IPS-15b (cell line): ENCODE data around the gene ADAM29.

ENCODE experiments used
- H3K27me3 ChIP-seq: one replicate; pipeline ENCODE4 v1.6.1; 2013; ENCODE audit warnings: low read length; ENCODE audit not compliant: control insufficient read depth, insufficient read depth
- H3K36me3 ChIP-seq: one replicate; pipeline ENCODE4 v1.6.1; 2013; ENCODE audit warnings: low read length; ENCODE audit not compliant: control insufficient read depth, insufficient read depth
- H3K4me1 ChIP-seq: one replicate; pipeline ENCODE4 v1.6.1; 2013; ENCODE audit warnings: mild to moderate bottlenecking, low read length; ENCODE audit not compliant: control insufficient read depth, insufficient read depth
- H3K4me3 ChIP-seq: one replicate; pipeline ENCODE4 v1.5.1; 2013; ENCODE audit warnings: low read depth, low read length
- H3K9ac ChIP-seq: one replicate; pipeline ENCODE4 v1.6.1; 2013; ENCODE audit warnings: low read depth, mild to moderate bottlenecking, low read length
- H3K9me3 ChIP-seq: one replicate; pipeline ENCODE4 v1.6.1; 2013; ENCODE audit warnings: mild to moderate bottlenecking, low read length; ENCODE audit not compliant: control insufficient read depth, insufficient read depth

The ADAM29 gene

GRCh38 chr4:174919886-174920423 is 1.8 kb downstream of the ADAM29 start:
- no peaks in the 10 kb centered on the region for H3K36me3 ChIP-seq
- H3K27me3 ChIP-seq = no peaks in the 10 kb centered on the region
- H3K4me3 ChIP-seq = no peak overlapping the region
- no peaks in the 10 kb centered on the region for H3K9me3 ChIP-seq
- H3K4me1 ChIP-seq = no peaks in the 10 kb centered on the region
- H3K9ac ChIP-seq = no peak overlapping the region

GRCh38 chr4:174926958-174927357 is 8.8 kb downstream of the ADAM29 start:
- no peak overlapping the region for H3K4me3 ChIP-seq
- no peaks in the 10 kb centered on the region for H3K27me3 ChIP-seq
- no peak overlapping the region for H3K9ac ChIP-seq
- H3K9me3 ChIP-seq = no peaks in the 10 kb centered on the region
- H3K36me3 ChIP-seq = no peaks in the 10 kb centered on the region
- peaks cover 3% of the 10 kb centered on the region for H3K4me1 ChIP-seq

- Histone ChIP-seq H3K4me3 (no peak overlapping the region), H3K9ac (no peak overlapping the region), H3K27me3 (no peaks in the 10 kb centered on the region), H3K36me3 (no peaks in the 10 kb centered on the region), H3K4me1 (peaks cover 3% of the 10 kb centered on the region), H3K9me3 (no peaks in the 10 kb centered on the region)
These were observed 10.0 kb downstream of the ADAM29 start for GRCh38 chr4:174928174-174928573.

GRCh38 chr4:174928575-174929253 is 10.6 kb downstream of the ADAM29 start:
- no peak overlapping the region for H3K4me3 ChIP-seq
- H3K36me3 ChIP-seq = no peaks in the 10 kb centered on the region
- H3K27me3 ChIP-seq = no peaks in the 10 kb centered on the region
- H3K4me1 ChIP-seq = peaks cover 3% of the 10 kb centered on the region
- H3K9me3 ChIP-seq = no peaks in the 10 kb centered on the region
- no peak overlapping the region for H3K9ac ChIP-seq

GRCh38 chr4:174929346-174929745 is 11.2 kb downstream of the ADAM29 start:
- H3K9me3 ChIP-seq = no peaks in the 10 kb centered on the region
- no peaks in the 10 kb centered on the region for H3K27me3 ChIP-seq
- H3K9ac ChIP-seq = no peak overlapping the region
- no peaks in the 10 kb centered on the region for H3K36me3 ChIP-seq
- H3K4me1 ChIP-seq = peaks cover 3% of the 10 kb centered on the region
- H3K4me3 ChIP-seq = no peak overlapping the region

GRCh38 chr4:174930895-174931294 is 12.7 kb downstream of the ADAM29 start:
- H3K4me1 ChIP-seq = peaks cover 3% of the 10 kb centered on the region
- H3K9ac ChIP-seq = no peak overlapping the region
- H3K4me3 ChIP-seq = no peak overlapping the region
- H3K27me3 ChIP-seq = no peaks in the 10 kb centered on the region
- H3K36me3 ChIP-seq = no peaks in the 10 kb centered on the region
- no peaks in the 10 kb centered on the region for H3K9me3 ChIP-seq

GRCh38 chr4:174933083-174933482 is 14.9 kb downstream of the ADAM29 start:
- Histone ChIP-seq H3K36me3 (no peaks in the 10 kb centered on the region), H3K9me3 (no peaks in the 10 kb centered on the region), H3K9ac (no peak overlapping the region), H3K4me1 (peaks cover 3% of the 10 kb centered on the region), H3K4me3 (no peak overlapping the region), H3K27me3 (no peaks in the 10 kb centered on the region)

- no peaks in the 10 kb centered on the region for H3K36me3 ChIP-seq
- no peaks in the 10 kb centered on the region for H3K4me1 ChIP-seq
- H3K9ac ChIP-seq = no peak overlapping the region
- no peak overlapping the region for H3K4me3 ChIP-seq
- no peaks in the 10 kb centered on the region for H3K27me3 ChIP-seq
- no peaks in the 10 kb centered on the region for H3K9me3 ChIP-seq
These were observed 16.2 kb downstream of the ADAM29 start for GRCh38 chr4:174934360-174934759.

- Histone ChIP-seq H3K4me1 (no peaks in the 10 kb centered on the region), H3K9me3 (no peaks in the 10 kb centered on the region), H3K4me3 (no peak overlapping the region), H3K27me3 (no peaks in the 10 kb centered on the region), H3K36me3 (no peaks in the 10 kb centered on the region), H3K9ac (no peak overlapping the region)
These were observed 17.4 kb downstream of the ADAM29 start for GRCh38 chr4:174935607-174936006.

- Histone ChIP-seq H3K9ac (no peak overlapping the region), H3K27me3 (no peaks in the 10 kb centered on the region), H3K9me3 (no peaks in the 10 kb centered on the region), H3K36me3 (no peaks in the 10 kb centered on the region), H3K4me3 (no peak overlapping the region), H3K4me1 (no peaks in the 10 kb centered on the region)
These were observed 21.8 kb downstream of the ADAM29 start for GRCh38 chr4:174940002-174940401.

GRCh38 chr4:174946246-174946645 is 28.1 kb downstream of the ADAM29 start:
- H3K27me3 ChIP-seq = no peaks in the 10 kb centered on the region
- no peak overlapping the region for H3K4me3 ChIP-seq
- no peaks in the 10 kb centered on the region for H3K4me1 ChIP-seq
- no peaks in the 10 kb centered on the region for H3K9me3 ChIP-seq
- no peaks in the 10 kb centered on the region for H3K36me3 ChIP-seq
- H3K9ac ChIP-seq = no peak overlapping the region

- Histone ChIP-seq H3K27me3 (no peaks in the 10 kb centered on the region), H3K9me3 (no peaks in the 10 kb centered on the region), H3K4me1 (no peaks in the 10 kb centered on the region), H3K9ac (no peak overlapping the region), H3K4me3 (no peak overlapping the region), H3K36me3 (no peaks in the 10 kb centered on the region)
These were observed 30.7 kb downstream of the ADAM29 start for GRCh38 chr4:174948826-174949225.
